GM10266 (cell line): ENCODE measurements around the gene LTBP1.

Experiments used
- DNase-seq: peaks from one replicate; pipeline ENCODE4 v3.0.0; 2012; ENCODE audit errors: extremely low spot score
- CTCF ChIP-seq: IDR thresholded peaks from 2 replicates; pipeline ENCODE4 v1.5.1; 2012; ENCODE audit warnings: mild to moderate bottlenecking, low read depth; ENCODE audit not compliant: control insufficient read depth, insufficient read depth; ENCODE audit errors: missing control alignments

The LTBP1 gene

DNA sequence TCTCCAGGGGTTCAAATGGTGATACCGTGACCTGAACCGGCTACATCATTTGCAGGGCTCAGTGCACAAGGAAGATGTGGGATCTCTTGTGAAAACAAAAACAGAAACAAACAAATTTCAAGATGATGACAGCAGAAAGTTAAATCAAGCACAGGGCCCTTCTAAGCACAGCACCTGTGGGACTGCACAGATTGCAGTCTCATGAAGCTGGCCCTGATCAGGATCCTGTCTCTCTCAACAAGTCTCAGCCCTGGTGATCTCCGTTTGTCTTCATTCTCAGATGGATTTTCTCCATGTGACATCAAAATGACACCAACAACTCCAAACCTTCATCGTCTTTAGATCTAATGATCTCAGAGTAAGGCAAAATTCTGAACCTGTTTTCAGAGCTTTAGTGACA, 39.7 kb downstream of the LTBP1 start:
- TF ChIP-seq CTCF: no peak

DNA sequence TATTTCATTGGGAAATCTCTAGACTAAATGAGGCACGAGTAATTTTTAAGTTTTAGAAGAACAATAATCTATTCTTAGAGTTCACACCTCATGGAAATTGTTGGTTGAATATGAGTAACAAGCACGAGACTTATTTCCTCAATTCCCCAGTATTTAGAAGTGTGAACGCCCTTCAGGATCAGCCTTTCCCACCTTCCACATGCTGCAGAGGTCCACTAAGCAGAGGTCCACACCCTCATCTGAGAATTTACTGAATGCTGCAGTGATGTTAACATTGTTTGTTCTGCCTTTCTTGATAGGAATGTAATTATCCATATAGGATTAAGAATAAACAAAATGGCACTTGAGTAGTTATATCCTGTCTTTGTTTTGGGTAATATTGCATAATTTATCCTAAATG, 41.8 kb downstream of the LTBP1 start:
- TF ChIP-seq CTCF: no peak
- no peak for DNase-seq

More for the DNA sequence above, 39.7 kb downstream of the LTBP1 start:
- no peak for DNase-seq

DNA sequence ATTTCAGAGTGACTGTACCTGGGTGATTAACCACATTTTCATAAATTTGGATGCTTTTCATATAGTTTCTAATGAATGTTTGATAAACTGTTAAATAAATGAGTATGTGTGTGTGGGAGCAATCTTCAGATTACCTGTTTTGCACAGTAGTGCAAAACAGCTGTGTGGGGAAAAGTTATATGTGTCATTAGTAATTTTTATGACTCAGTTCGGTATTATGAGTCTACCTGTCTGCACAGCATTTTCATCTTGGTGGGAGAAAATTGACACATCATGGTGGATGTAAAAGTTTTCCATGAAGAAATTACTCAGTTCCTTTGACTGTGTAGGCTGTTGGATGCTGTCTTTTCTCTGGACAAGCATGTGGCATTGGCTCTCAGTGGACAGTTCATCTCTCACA, 43.8 kb downstream of the LTBP1 start:
- TF ChIP-seq CTCF: no peak
- no peak for DNase-seq

DNA sequence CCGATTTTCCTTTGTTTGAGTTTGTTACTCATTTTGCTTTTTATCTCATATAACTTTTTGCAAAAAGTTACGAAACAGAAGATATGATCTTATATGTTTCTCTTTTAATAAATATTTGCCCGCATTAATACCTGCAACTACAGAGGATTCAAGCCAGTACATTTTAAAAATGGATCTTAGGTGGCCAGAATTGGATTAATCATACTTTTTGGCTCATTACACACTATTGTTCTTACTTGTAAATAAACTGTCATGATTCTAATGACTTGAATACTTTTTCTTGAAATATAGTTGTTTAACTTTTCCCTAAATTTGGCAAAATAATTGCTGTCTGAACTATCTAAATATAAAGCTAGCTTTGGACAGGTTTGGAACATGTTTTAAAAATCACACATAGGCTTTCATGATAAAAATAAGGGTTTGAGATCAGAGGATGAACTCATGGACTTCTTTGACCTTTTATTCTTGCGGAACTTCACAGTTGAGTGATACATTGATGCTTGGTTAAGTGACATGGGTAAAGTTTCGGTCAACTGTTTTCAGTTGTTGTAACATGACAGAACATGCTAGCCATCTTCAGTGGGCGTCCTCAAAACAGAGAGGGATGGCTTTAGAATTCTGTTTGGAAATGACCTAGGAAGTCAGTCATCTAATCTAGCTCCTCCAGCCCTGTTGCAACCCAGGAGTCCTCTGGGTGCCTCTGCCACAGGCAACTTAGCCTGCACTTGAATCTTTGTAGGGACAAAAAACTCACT, 44.5 kb downstream of the LTBP1 start:
- no peak for DNase-seq
- no peak for TF ChIP-seq CTCF

GRCh38 chr2:32993005-32993539, 46.3 kb downstream of the LTBP1 start:
- no peak for DNase-seq
- TF ChIP-seq CTCF: no peak

DNA sequence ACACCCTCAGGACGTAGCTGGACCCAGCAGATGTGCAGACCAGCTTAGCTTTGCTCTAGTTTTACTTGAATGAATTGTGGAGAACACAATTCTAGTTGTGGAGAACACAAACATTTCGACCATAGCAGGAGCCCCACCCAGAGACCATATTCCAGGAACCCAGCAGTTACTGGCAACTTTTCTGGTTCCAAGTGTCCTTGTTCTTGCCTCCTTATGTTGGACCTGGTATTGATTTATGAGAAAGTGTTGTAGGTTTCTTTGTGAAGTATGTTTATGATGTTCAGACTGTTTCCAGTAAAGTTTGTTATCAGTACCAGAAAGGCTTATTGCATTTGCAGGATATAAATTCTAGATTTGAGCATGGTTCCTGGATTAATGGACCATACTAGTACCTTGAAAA, 51.0 kb downstream of the LTBP1 start:
- no peak for DNase-seq
- TF ChIP-seq CTCF: no peak

- TF ChIP-seq CTCF: no peak
- DNase-seq: no peak
Observed at GRCh38 chr2:33000986-33001385, 54.2 kb downstream of the LTBP1 start.
